C4-2B (cell line): ENCODE data around the gene TEX19.

Experiments
- H3K27ac ChIP-seq: fragments of 450-650 bp; 2 replicates; pipeline ENCODE4 v1.5.1; 2017
- CTCF ChIP-seq: fragments of 450-650 bp; conservative IDR thresholded peaks from 2 replicates; pipeline ENCODE4 v1.5.1; 2017; ENCODE audit warnings: mild to moderate bottlenecking
- ZFX ChIP-seq: fragments of 450-650 bp; IDR thresholded peaks from 2 replicates; pipeline ENCODE4 v1.6.1; 2017

The TEX19 gene

GRCh38 chr17:82358465-82359350 is at the start of gene TEX19:
TEX19 (plus strand) TSS chr17:82359247; CDS start chr17:82362151, 2,904 bp downstream.
- no peak for TF ChIP-seq CTCF
- no peak for TF ChIP-seq ZFX
- H3K27ac ChIP-seq, result peak within 1 kb of the TSS; percentile 43

DNA sequence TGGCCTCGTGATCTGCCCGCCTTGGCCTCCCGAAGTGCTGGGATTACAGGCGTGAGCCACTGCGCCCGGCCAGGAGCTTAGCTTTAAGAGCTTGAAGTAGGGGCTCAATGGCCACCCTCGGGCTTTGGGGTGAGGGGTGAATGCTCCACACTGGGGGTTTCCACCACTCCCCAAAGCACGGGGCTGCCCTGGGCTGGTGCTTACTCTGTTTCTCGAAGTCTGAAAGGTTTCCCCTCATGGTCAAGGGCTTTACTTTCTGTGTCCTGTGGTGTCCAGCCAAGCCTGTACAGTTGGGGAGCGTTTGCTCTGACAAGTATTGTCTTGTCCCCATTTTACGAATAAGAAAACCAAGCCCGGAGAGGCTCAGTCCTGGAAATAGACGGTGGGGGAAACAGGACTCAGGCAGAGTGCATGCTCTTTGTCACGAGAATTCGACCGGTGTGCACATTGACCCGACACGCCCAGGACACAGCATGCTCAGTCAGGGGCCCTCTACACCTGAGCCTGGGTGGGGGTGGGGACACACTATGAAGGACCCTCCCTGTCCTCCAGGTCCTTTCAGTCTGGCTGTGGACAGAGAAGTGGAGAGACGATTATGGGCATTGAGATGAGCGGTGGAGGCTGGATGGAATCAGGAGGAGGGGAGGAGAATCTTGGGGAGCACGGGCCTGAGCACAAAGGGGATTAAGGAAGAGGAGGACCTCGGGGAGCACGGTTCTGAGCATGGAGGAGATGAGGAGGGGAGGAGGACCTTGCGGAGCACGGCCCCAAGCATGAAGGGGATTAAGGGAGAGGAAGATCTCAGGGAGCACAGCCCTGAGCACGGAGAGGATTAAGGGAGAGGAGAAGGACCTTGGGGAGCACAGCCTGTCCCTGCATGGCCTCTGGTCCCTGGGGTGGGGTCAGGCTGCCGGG is 49.1 kb upstream of the TEX19 start:
- H3K27ac ChIP-seq, result no peak overlapping the region
- no peak for TF ChIP-seq ZFX
- TF ChIP-seq CTCF, result no peak

DNA sequence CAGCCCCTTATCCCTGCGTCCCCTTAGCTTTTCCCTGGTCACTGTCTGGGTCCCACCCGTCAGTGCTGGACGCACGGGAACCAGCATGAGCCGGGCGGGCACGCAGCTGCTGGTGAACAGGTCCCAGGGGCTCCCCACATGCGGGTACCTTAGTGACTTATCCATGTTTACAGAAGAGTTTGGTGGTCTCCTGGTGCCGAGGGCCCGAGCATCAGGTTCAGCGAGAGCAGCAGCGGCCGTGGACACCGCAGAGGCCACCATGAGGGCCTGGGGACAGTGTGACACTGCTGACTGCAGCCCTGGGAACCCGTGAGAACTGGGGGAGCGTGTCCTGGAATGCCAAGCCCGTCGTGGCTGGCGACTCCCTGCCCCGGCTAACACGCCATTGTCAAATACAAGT is 48.2 kb upstream of the TEX19 start:
- TF ChIP-seq ZFX, result no peak
- no peak for TF ChIP-seq CTCF
- no peak overlapping the region for H3K27ac ChIP-seq

GRCh38 chr17:82311971-82312370 is 47.1 kb upstream of the TEX19 start:
- H3K27ac ChIP-seq, result no peak overlapping the region
- no peak for TF ChIP-seq CTCF
- no peak for TF ChIP-seq ZFX

DNA sequence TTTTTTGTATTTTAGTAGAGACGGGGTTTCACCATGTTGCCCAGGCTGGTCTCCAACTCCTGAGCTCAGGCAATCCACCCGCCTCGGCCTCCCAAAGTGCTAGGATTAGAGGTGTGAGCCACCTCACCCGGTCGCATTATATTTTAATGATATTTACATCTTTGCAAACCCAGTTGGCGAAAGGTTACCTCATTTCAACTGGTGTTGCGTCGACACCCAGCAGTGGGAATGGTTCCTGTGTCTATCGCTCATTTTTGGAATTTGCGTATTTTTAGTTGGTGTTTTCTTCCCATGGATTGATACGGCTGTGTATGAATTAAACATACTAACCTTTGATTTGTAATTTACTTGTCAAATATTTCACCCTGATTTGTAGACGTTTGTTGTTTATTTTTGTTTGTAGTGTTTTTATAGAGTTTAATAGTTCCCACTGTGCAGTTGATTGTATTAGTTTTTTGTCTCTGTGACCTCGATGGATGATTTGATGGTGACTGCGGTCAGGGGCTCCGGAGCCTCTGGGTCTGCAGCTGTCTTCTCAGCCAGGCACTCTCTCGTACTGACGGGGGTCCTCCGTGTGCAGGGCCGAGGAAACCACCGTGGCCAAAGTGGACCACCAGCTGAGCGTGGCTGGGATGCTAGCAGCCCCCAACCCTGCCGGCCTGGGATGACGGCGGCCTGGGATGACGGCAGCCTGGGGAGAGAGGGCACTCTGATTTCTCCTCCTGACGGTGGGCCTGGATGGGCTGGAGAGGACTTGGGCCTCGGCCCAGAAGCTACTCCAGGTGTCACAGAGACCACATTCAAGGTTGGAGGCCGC is 45.6 kb upstream of the TEX19 start:
- TF ChIP-seq CTCF, result no peak
- TF ChIP-seq ZFX, result no peak
- no peak overlapping the region for H3K27ac ChIP-seq

- no peak overlapping the region for H3K27ac ChIP-seq
- no peak for TF ChIP-seq CTCF
These were observed 44.9 kb upstream of the TEX19 start for GRCh38 chr17:82314012-82314726.
